Adrenal gland (tissue), 12 donors: ENCODE results near the gene RAB1B. TPM values are rescaled to one million over a fixed set of nuclear protein-coding genes. Genes with fewer than 3 reads are reported as not detected.

Experiments
- DNase-seq, 7 donors: peaks; one replicate each; pipeline ENCODE4 v3.0.0-alpha.2; 2019 to 2020
- H3K27ac ChIP-seq, 5 donors: fragments of 200-600 bp; sonication (generic) in 4 of 5; 1 replicate in 3 of 5; 2 replicates in 2 of 5; pipeline versions ENCODE4 v1.5.1 to v1.8.0; 2016 to 2020; ENCODE audit warnings: mild to moderate bottlenecking in 1 of 5
- H3K27me3 ChIP-seq: fragments of 200-600 bp; 2 replicates; pipeline ENCODE4 v1.8.0; 2021
- H3K36me3 ChIP-seq, 2 donors: fragments of 200-600 bp; replicated peaks in 1 of 2; 1 replicate in 1 of 2; 2 replicates in 1 of 2; pipeline versions ENCODE4 v1.5.1 to v1.8.0; 2018 to 2022
- H3K4me1 ChIP-seq, 2 donors: fragments of 200-600 bp; replicated peaks in 1 of 2; 1 replicate in 1 of 2; 2 replicates in 1 of 2; pipeline versions ENCODE4 v1.5.1 to v1.8.0; 2018 to 2021
- H3K4me3 ChIP-seq, 4 donors: fragments of 200-600 bp; sonication (generic) in 3 of 4; one replicate each; pipeline ENCODE4 v1.5.1; 2016 to 2018
- H3K9me3 ChIP-seq, 3 donors: fragments of 200-600 bp; sonication (generic) in 1 of 3; replicated peaks in 1 of 3; 1 replicate in 2 of 3; 2 replicates in 1 of 3; pipeline versions ENCODE4 v1.5.1 to v1.8.0; 2016 to 2021
- CTCF ChIP-seq, 6 experiments: fragments of 450-650 bp in 4 of 6; fragments of 200-600 bp in 2 of 6; sonication (generic) in 1 of 6; IDR thresholded peaks; 1 replicate in 5 of 6; 2 replicates in 1 of 6; pipeline versions ENCODE4 v1.5.1 to v1.8.0; 2016 to 2021; ENCODE audit warnings: antibody characterized with exemption in 6 of 6, mild to moderate bottlenecking in 2 of 6, moderate library complexity in 1 of 6
- POLR2A ChIP-seq, 2 donors: fragments of 450-650 bp; IDR thresholded peaks; one replicate each; pipeline ENCODE4 v1.6.1; 2017; ENCODE audit warnings: antibody characterized with exemption in 2 of 2, mild to moderate bottlenecking in 2 of 2, moderate library complexity in 1 of 2
- WGBS, 4 donors: extraction: QIAGEN DNeasy Blood & Tissue Kit in 2 of 4; methylation state at CpG; one replicate each; pipeline versions ENCODE4 v1.1.5 to v1.1.7; 2013 to 2017; 5-methylcytosine and 5-hydroxymethylcytosine counted together
- intact Hi-C, 2 donors: fragments of 100-400 bp; cut with DNase I; formaldehyde crosslinking; loops; one replicate each; pipeline versions ENCODE4 v1.14.1 to v1.15.0; 2022 to 2023
- polyA plus RNA-seq, 3 donors: library from polyadenylated mRNA; stranded (reverse); fragments of 200-250 nt in 2 of 3; fragments of 350-450 nt in 1 of 3; fragmentation: Illumina TruSeq in 1 of 3; extraction: RNeasy Lipid Tissue Mini Kit (QIAGEN cat#74804) in 1 of 3; gene quantifications; one replicate each; pipeline ENCODE4 v1.2.3, GENCODE V29; 2013 to 2014
- total RNA-seq, 9 donors: library from RNA; depleted of rRNA in 4 of 9; stranded (reverse); fragments of >200 nt in 4 of 9; fragments of 120-200 nt in 1 of 9; fragmentation: NEBNext Ultra II Directional in 1 of 9; extraction: Animal tissue kit (Norgen Biotek cat#: 25700) in 1 of 9; gene quantifications; one replicate each; pipeline versions ENCODE4 v1.1.0 to v1.2.4, GENCODE V29; 2013 to 2023
- donor health status: healthy with polysubstance abuse.
- donor health status: Bipolar disorder and iron deficiency.
- donor health status: DM: yes; HTN: yes; CAD: no.
- donor health status: DM: no; HTN: no; CAD: no.
- donor health status: DM: no; HTN: no; CAD: no.
- donor health status: DM: yes; HTN: yes; CAD: no.

The RAB1B gene
- total and polyA plus RNA-seq, 12 donors: 109 to 190 (median 162) TPM

- H3K4me3 ChIP-seq: no peak overlapping the region
- peaks cover 0 to 11% of the 10 kb centered on the region in 2 donors for H3K36me3 ChIP-seq
- TF ChIP-seq CTCF (IDR thresholded peaks at IDR 0.05) (no peak), POLR2A (IDR thresholded peaks at IDR 0.05) (no peak)
- no peaks in the 10 kb centered on the region for H3K27me3 ChIP-seq
- intact Hi-C loops: loop anchor here (5.0 to 10.0 kb wide), 2 partner anchors 56 to 58 kb away; no protein-coding TSS in a partner anchor
- DNase-seq: peak in 2 of 7 donors; percentile 38 to 70
- H3K9me3 ChIP-seq: no peaks in the 10 kb centered on the region
- H3K4me1 ChIP-seq: peaks cover 6 to 12% of the 10 kb centered on the region in 2 donors
- WGBS, 4 donors: 80 to 94% (median 83%) methylated on average over 5 to 14 of the region's 14 CpGs
- H3K27ac ChIP-seq: peak overlapping the region in 1 of 5 donors; percentile 41
These were observed 12.0 kb downstream of the RAB1B start for GRCh38 chr11:66280428-66280827.

GRCh38 chr11:66281001-66281400, 12.6 kb downstream of the RAB1B start:
- no peaks in the 10 kb centered on the region for H3K27me3 ChIP-seq
- H3K36me3 ChIP-seq: peaks cover 0 to 5% of the 10 kb centered on the region in 2 donors
- H3K4me3 ChIP-seq: no peak overlapping the region
- H3K27ac ChIP-seq: no peak overlapping the region
- intact Hi-C loops: loop anchor here (5.0 to 10.0 kb wide), 2 partner anchors 56 to 59 kb away; no protein-coding TSS in a partner anchor
- 75 to 93% (median 83%) methylated on average over 6 of the region's 6 CpGs for WGBS, 4 donors
- no peak for DNase-seq
- peaks cover 6 to 18% of the 10 kb centered on the region in 2 donors for H3K4me1 ChIP-seq
- no peak for TF ChIP-seq POLR2A (IDR thresholded peaks at IDR 0.05)
- TF ChIP-seq CTCF (IDR thresholded peaks at IDR 0.05): no peak
- H3K9me3 ChIP-seq: no peaks in the 10 kb centered on the region

GRCh38 chr11:66281776-66282467, 13.5 kb downstream of the RAB1B start:
- H3K36me3 ChIP-seq: no peaks in the 10 kb centered on the region
- H3K9me3 ChIP-seq: no peaks in the 10 kb centered on the region
- intact Hi-C loops: loop anchor here (5.0 to 10.0 kb wide), 2 partner anchors 57 to 60 kb away; no protein-coding TSS in a partner anchor
- TF ChIP-seq POLR2A (IDR thresholded peaks at IDR 0.05) (no peak), CTCF (IDR thresholded peaks at IDR 0.05) (no peak)
- 22 to 32% (median 27%) methylated on average over 11 to 20 of the region's 20 CpGs for WGBS, 4 donors
- no peaks in the 10 kb centered on the region for H3K27me3 ChIP-seq
- H3K4me3 ChIP-seq: no peak overlapping the region
- no peak for DNase-seq
- H3K4me1 ChIP-seq: peaks cover 6 to 19% of the 10 kb centered on the region in 2 donors
- H3K27ac ChIP-seq: peak overlapping the region in 1 of 5 donors; percentile 38

DNA sequence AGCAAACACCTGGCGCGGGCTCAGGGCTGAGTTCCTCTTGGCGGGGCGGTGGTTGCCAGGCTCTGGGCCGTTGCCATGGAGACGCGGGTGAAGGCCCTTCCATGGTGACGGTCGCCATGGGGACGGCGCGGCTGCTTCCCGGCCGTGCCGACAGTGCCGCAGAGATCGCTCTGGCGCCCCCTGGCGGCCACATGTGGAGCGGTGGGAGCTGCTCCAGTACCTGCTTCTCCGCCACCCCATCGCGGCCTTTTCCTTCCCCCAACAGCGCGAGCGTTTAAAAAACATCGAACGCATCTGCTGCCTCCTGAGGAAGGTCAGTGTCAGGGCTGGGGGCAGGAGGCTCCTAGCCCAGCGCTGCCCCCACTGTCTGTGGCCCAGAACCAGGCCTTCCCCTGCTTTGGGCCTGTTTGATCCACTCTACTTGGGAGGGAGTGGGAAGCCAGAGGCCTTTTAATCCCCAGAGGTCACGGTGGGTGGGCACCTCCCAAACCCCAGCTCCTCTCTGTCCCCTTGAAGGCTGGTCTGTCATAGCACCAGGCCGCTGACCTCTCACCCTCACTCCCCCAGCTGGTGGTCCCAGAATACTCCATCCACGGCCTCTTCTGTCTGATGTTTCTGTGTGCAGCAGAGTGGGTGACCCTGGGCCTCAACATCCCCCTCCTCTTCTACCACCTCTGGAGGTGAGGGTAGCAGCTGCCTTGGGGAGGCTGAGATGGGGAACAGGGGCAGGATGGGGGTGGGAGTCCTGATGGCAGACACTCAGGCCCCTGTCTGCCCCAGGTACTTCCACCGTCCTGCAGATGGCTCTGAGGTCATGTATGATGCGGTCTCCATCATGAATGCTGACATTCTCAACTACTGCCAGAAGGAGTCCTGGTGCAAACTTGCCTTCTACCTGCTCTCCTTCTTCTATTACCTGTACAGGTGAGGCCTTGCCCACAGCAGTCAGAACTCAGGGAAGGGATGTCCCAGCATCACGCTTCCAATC, 14.3 kb downstream of the RAB1B start:
- peaks cover 3 to 21% of the 10 kb centered on the region in 2 donors for H3K4me1 ChIP-seq
- peak; percentile 99 to 100 (median 99) for DNase-seq
- H3K27me3 ChIP-seq: no peaks in the 10 kb centered on the region
- H3K9me3 ChIP-seq: no peaks in the 10 kb centered on the region
- intact Hi-C loops: loop anchor here (5.0 to 10.0 kb wide), 2 partner anchors 58 to 60 kb away; no protein-coding TSS in a partner anchor
- H3K36me3 ChIP-seq: no peaks in the 10 kb centered on the region
- TF ChIP-seq POLR2A (IDR thresholded peaks at IDR 0.05) (no peak), CTCF (IDR thresholded peaks at IDR 0.05) (peak; percentile 93 to 99 (median 99))
- H3K27ac ChIP-seq: no peak overlapping the region
- WGBS, 4 donors: 13 to 79% (median 20%) methylated on average over 4 to 35 of the region's 35 CpGs
- no peak overlapping the region for H3K4me3 ChIP-seq
